ENCODE data around the gene DNER. TPM values are rescaled to one million over a fixed set of nuclear protein-coding genes. Genes with fewer than 3 reads are reported as not detected.

DNER gene
- total and polyA plus RNA-seq, 2 of the 13 experiments (the other 11 are each of a cell fraction or from before 2014, with no cell fraction given) = not detected

DNA sequence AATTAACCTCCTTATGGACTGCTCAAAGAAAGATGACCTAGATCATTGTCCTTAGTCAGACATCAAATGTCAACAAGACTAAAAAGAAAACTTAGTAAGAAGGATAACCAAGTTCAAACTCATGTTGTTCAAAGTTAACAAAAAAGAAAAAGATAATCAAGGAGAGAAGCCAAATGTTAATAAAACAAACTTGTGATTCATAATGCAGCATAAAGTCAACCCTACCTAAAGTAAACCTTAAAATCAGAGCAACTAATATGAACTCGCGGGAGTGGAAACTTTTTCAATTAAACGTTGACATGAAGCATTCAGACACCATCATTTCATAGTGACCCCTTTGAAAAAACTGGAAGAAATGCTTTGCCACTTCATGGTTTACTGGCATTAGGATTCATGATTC is 52.9 kb downstream of the DNER start (continued):
- no peak for TF ChIP-seq ZNF33B (CRISPR knock-in tag; IDR thresholded peaks at IDR 0.05)
- no peak for TF ChIP-seq RARA (CRISPR knock-in tag; IDR thresholded peaks at IDR 0.05)

- DNase-seq (ENCODE audit: low spot score) = no peak
- TF ChIP-seq ZNF709 (CRISPR knock-in tag; IDR thresholded peaks at IDR 0.05) = no peak
- no peak for TF ChIP-seq PATZ1 (CRISPR knock-in tag; IDR thresholded peaks at IDR 0.05)
- TF ChIP-seq ZNF274 (CRISPR knock-in tag; IDR thresholded peaks at IDR 0.05) = no peak
- TF ChIP-seq TRIM24 (CRISPR knock-in tag; IDR thresholded peaks at IDR 0.05) = no peak
- TF ChIP-seq, protein P1, sequence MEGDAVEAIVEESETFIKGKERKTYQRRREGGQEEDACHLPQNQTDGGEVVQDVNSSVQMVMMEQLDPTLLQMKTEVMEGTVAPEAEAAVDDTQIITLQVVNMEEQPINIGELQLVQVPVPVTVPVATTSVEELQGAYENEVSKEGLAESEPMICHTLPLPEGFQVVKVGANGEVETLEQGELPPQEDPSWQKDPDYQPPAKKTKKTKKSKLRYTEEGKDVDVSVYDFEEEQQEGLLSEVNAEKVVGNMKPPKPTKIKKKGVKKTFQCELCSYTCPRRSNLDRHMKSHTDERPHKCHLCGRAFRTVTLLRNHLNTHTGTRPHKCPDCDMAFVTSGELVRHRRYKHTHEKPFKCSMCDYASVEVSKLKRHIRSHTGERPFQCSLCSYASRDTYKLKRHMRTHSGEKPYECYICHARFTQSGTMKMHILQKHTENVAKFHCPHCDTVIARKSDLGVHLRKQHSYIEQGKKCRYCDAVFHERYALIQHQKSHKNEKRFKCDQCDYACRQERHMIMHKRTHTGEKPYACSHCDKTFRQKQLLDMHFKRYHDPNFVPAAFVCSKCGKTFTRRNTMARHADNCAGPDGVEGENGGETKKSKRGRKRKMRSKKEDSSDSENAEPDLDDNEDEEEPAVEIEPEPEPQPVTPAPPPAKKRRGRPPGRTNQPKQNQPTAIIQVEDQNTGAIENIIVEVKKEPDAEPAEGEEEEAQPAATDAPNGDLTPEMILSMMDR (CRISPR knock-in tag; IDR thresholded peaks at IDR 0.05) = no peak
- TF ChIP-seq ZSCAN25 (CRISPR knock-in tag; IDR thresholded peaks at IDR 0.05) = no peak
- TF ChIP-seq YEATS4 (CRISPR knock-in tag; IDR thresholded peaks at IDR 0.05; ENCODE audit: borderline replicate concordance) = no peak
- TF ChIP-seq MLLT10 (CRISPR knock-in tag; IDR thresholded peaks at IDR 0.05) = no peak
- TF ChIP-seq, protein P2, sequence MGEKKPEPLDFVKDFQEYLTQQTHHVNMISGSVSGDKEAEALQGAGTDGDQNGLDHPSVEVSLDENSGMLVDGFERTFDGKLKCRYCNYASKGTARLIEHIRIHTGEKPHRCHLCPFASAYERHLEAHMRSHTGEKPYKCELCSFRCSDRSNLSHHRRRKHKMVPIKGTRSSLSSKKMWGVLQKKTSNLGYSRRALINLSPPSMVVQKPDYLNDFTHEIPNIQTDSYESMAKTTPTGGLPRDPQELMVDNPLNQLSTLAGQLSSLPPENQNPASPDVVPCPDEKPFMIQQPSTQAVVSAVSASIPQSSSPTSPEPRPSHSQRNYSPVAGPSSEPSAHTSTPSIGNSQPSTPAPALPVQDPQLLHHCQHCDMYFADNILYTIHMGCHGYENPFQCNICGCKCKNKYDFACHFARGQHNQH (CRISPR knock-in tag; IDR thresholded peaks at IDR 0.05) = no peak
- no peak for TF ChIP-seq KLF6 (CRISPR knock-in tag; IDR thresholded peaks at IDR 0.05)
- POLR2A ChIA-PET = no interaction called here
- intact Hi-C loops (cut with micrococcal nuclease; ENCODE audit: unreplicated experiment) (no loop called here), in situ Hi-C loops (cut with HindIII; ENCODE audit: extremely low pct_ligation_motif_present, low pct_unique_long_range_greater_than_20kb) (no loop called here)
- no peak for ATAC-seq
- Histone ChIP-seq H4K20me1 (ENCODE audit: insufficient read depth, low read length) (no peaks in the 10 kb centered on the region), H3K4me3 (replicated peaks in 1 of 3; ENCODE audit: insufficient read depth in 1 of 3, low read depth in 2 of 3, low read length in 3 of 3) (no peak overlapping the region), H3K4me1 (ENCODE audit: insufficient read depth, low read length) (no peaks in the 10 kb centered on the region), H3K27me3 (ENCODE audit: control insufficient read depth in 1 of 2, insufficient read depth in 2 of 2, low read length in 2 of 2) (no peaks in the 10 kb centered on the region; a peak in 2 of 5 replicates), H3K36me3 (replicated peaks in 1 of 2; ENCODE audit: control insufficient read depth in 1 of 2, insufficient read depth in 2 of 2, low read length in 2 of 2) (no peaks in the 10 kb centered on the region), H3K27ac (ENCODE audit: extremely low read length, insufficient read depth, low read length) (no peak overlapping the region), H3K4me2 (ENCODE audit: low read depth, low read length) (no peak overlapping the region), H2AFZ (ENCODE audit: low read length) (no peak overlapping the region), H3K9ac (ENCODE audit: insufficient read depth, low read depth, low read length) (no peak overlapping the region), H3K79me2 (ENCODE audit: insufficient read depth, low read length) (no peaks in the 10 kb centered on the region), H3K9me3 (ENCODE audit: low read length) (no peaks in the 10 kb centered on the region)
- no TSS peak for BruUV-seq (replicated peaks)
- CTCF ChIA-PET (ENCODE audit: low intra/inter-chr PET ratio, low total read pairs) = no interaction called here
- no peak for FAIRE-seq
Observed at GRCh38 chr2:229660951-229661350, 53.4 kb downstream of the DNER start.

Measured in HepG2 (cell line).